PC-3 (cell line): ENCODE data around the gene HOXB1. TPM values are rescaled to one million over a fixed set of nuclear protein-coding genes. Genes with fewer than 3 reads are reported as not detected.

Source experiments
- ATAC-seq: fragments of 200-7000 bp; cut with Tn5 transposase; 2 replicates; pipeline ENCODE4 v1.9.1; 2020; ENCODE audit warnings: mild to moderate bottlenecking, moderate library complexity
- BruUV-seq: library from RNA; stranded (reverse); fragments of 400-500 nt; replicated peaks from 2 replicates; lab custom pipeline; 2021; lab: Mats Ljungman, UMichigan
- CTCF ChIA-PET: fragments of 300-600 bp; sonication (Branson Sonifier 250); formaldehyde crosslinking; loops from one replicate; lab custom pipeline; 2022; ENCODE audit warnings: antibody characterized with exemption; lab: Charles Lee
- POLR2A ChIA-PET: fragments of 300-600 bp; sonication (Branson Sonifier 250); formaldehyde crosslinking; loops from one replicate; lab custom pipeline; 2022; ENCODE audit warnings: antibody characterized with exemption; ENCODE audit not compliant: unreplicated experiment; lab: Charles Lee
- DNase-seq: peaks from one replicate; pipeline ENCODE4 v3.0.0-alpha.2; 2015
- H2AFZ ChIP-seq: fragments of 300-600 bp; sonication (generic); 2 replicates; pipeline ENCODE4 v1.6.0; 2016; ENCODE audit warnings: antibody characterized with exemption, low read length
- H3F3A ChIP-seq: fragments of 300-600 bp; sonication (generic); one replicate; pipeline ENCODE4 v1.6.0; 2017; ENCODE audit warnings: antibody characterized with exemption, low read length, control low read depth, mild to moderate bottlenecking; ENCODE audit not compliant: unreplicated experiment
- H3K27ac ChIP-seq: fragments of 300-600 bp; sonication (generic); 2 replicates; pipeline ENCODE4 v1.5.1; 2016; ENCODE audit warnings: mild to moderate bottlenecking, low read length
- H3K27me3 ChIP-seq: fragments of 300-600 bp; sonication (generic); 2 replicates; pipeline ENCODE4 v1.6.1; 2016; ENCODE audit warnings: low read length, mixed read lengths
- H3K36me3 ChIP-seq: fragments of 300-600 bp; sonication (generic); 2 replicates; pipeline ENCODE4 v1.6.1; 2016; ENCODE audit warnings: low read depth, mixed run types, low read length, mixed read lengths
- H3K4me1 ChIP-seq: fragments of 300-600 bp; sonication (generic); 2 replicates; pipeline ENCODE4 v1.5.1; 2016; ENCODE audit warnings: low read length; ENCODE audit not compliant: insufficient read depth
- H3K4me2 ChIP-seq: fragments of 300-600 bp; sonication (generic); 2 replicates; pipeline ENCODE4 v1.6.0; 2016; ENCODE audit warnings: low read length
- H3K4me3 ChIP-seq: fragments of 300-600 bp; sonication (generic); 2 replicates; pipeline ENCODE4 v1.5.1; 2016; ENCODE audit warnings: mild to moderate bottlenecking, low read length, mixed read lengths
- H3K79me2 ChIP-seq: fragments of 300-600 bp; sonication (generic); 2 replicates; pipeline ENCODE4 v1.6.1; 2017; ENCODE audit warnings: low read length, mixed read lengths
- H3K9ac ChIP-seq: fragments of 300-600 bp; sonication (generic); 2 replicates; pipeline ENCODE4 v1.6.0; 2016; ENCODE audit warnings: mild to moderate bottlenecking, low read length
- H3K9me2 ChIP-seq: fragments of 300-600 bp; sonication (generic); replicated peaks from 2 replicates; pipeline ENCODE4 v1.6.1; 2016; ENCODE audit warnings: mixed run types, low read length, mixed read lengths
- H3K9me3 ChIP-seq: fragments of 300-600 bp; sonication (generic); 2 replicates; pipeline ENCODE4 v1.6.1; 2016; ENCODE audit warnings: low read length, mixed read lengths
- H4K20me1 ChIP-seq: fragments of 300-600 bp; sonication (generic); 2 replicates; pipeline ENCODE4 v1.6.1; 2016; ENCODE audit warnings: low read length, mixed read lengths
- CTCF ChIP-seq: fragments of 300-600 bp; sonication (generic); conservative IDR thresholded peaks from 2 replicates; pipeline ENCODE4 v1.5.1; 2017; ENCODE audit warnings: antibody characterized with exemption, low read depth, mild to moderate bottlenecking, low read length
- EZH2 ChIP-seq: fragments of 300-600 bp; sonication (generic); IDR thresholded peaks from one replicate; pipeline ENCODE4 v1.6.1; 2017; ENCODE audit warnings: antibody characterized with exemption, mild to moderate bottlenecking, low read length; ENCODE audit not compliant: unreplicated experiment
- EZH2phosphoT487 ChIP-seq: fragments of 300-600 bp; sonication (generic); IDR thresholded peaks from 2 replicates; pipeline ENCODE4 v1.6.1; 2018; ENCODE audit warnings: mild to moderate bottlenecking, antibody characterized with exemption, low read length, borderline replicate concordance
- intact Hi-C: fragments of 100-400 bp; cut with micrococcal nuclease; formaldehyde crosslinking; loops from 2 replicates; pipeline ENCODE4 v1.9.0; 2023
- total RNA-seq: library from RNA; depleted of rRNA; stranded (reverse); fragments of >200 nt; gene quantifications from 2 replicates; pipeline ENCODE4 v1.2.3, GENCODE V29; 2014

HOXB1 gene
- total RNA-seq, 1 experiment from 2014 or later: not detected

DNA sequence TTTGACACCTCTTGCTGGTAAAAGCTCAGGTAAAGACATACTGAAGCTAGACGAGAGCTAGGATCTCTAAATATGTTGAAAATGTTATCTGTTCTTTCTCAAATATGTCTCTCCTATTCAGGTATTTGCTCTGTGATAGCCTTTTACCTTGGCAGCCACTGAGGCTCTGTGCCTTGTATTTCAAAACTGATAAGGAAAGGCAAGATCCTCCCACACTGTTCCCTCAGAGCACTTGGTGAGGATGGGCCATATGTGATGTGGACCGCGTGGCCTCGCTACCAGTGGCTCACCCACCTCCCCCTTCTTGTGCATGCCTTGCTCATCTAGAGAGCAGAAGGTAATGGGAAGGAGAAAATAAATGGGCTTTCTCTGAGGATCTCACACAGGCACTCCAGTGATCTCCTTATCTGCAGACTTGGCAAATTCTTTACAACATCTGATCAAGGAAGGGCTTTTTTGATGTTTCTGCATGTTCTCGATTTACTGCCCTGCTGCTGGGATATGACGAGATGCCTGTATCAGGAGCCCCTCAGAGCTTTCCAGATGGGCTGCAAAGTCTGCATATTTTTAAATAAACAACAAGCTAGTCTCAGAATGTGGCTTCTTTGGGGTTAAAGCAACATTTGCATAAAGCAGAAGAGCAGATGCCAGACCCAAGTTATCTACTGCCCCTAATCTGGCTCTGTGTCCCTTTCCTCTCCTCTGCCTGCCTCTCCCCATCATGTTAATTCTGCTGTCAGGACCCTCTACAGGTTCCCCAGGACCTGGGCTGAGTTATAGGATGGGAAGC, 16.9 kb downstream of the HOXB1 start:
- intact Hi-C loops: no loop called here
- no peak overlapping the region for H3K9ac ChIP-seq
- no peaks in the 10 kb centered on the region for H3K9me3 ChIP-seq
- ATAC-seq (no peak), DNase-seq (no peak)
- no peak overlapping the region for H3K4me2 ChIP-seq
- H4K20me1 ChIP-seq: no peaks in the 10 kb centered on the region
- no peak overlapping the region for H3K4me3 ChIP-seq
- H3K4me1 ChIP-seq: peaks cover 19% of the 10 kb centered on the region
- CTCF ChIA-PET: no interaction called here
- H3K27me3 ChIP-seq: no peaks in the 10 kb centered on the region
- no peaks in the 10 kb centered on the region for H3K9me2 ChIP-seq
- H2AFZ ChIP-seq: no peak overlapping the region
- H3K27ac ChIP-seq: no peak overlapping the region
- H3K36me3 ChIP-seq: no peaks in the 10 kb centered on the region
- H3F3A ChIP-seq: no peaks in the 10 kb centered on the region
- POLR2A ChIA-PET: no interaction called here
- TF ChIP-seq EZH2: no peak
- no peak for TF ChIP-seq CTCF
- no peak for TF ChIP-seq EZH2phosphoT487
- H3K79me2 ChIP-seq: no peaks in the 10 kb centered on the region
- no TSS peak for BruUV-seq

GRCh38 chr17:48513097-48513496, 17.7 kb downstream of the HOXB1 start:
- H3K4me1 ChIP-seq: peaks cover 19% of the 10 kb centered on the region
- H3K4me2 ChIP-seq: no peak overlapping the region
- H3K9me2 ChIP-seq: no peaks in the 10 kb centered on the region
- no peaks in the 10 kb centered on the region for H3K36me3 ChIP-seq
- ATAC-seq (no peak), DNase-seq (no peak)
- no peak overlapping the region for H3K4me3 ChIP-seq
- no peaks in the 10 kb centered on the region for H3K9me3 ChIP-seq
- CTCF ChIA-PET: no interaction called here
- POLR2A ChIA-PET: no interaction called here
- H4K20me1 ChIP-seq: no peaks in the 10 kb centered on the region
- no peak overlapping the region for H3K9ac ChIP-seq
- BruUV-seq: no TSS peak
- H3K27me3 ChIP-seq: no peaks in the 10 kb centered on the region
- TF ChIP-seq CTCF (no peak), EZH2 (no peak), EZH2phosphoT487 (no peak)
- H3K27ac ChIP-seq: no peak overlapping the region
- H3K79me2 ChIP-seq: no peaks in the 10 kb centered on the region
- no peak overlapping the region for H2AFZ ChIP-seq
- H3F3A ChIP-seq: no peaks in the 10 kb centered on the region
- intact Hi-C loops: no loop called here
